SW480 (cell line): ENCODE data around the gene GPC5.

ENCODE experiments used
- DNase-seq: peaks from one replicate; pipeline ENCODE4 v3.0.0-alpha.2; 2016; ENCODE audit warnings: low spot score

The GPC5 gene

DNA sequence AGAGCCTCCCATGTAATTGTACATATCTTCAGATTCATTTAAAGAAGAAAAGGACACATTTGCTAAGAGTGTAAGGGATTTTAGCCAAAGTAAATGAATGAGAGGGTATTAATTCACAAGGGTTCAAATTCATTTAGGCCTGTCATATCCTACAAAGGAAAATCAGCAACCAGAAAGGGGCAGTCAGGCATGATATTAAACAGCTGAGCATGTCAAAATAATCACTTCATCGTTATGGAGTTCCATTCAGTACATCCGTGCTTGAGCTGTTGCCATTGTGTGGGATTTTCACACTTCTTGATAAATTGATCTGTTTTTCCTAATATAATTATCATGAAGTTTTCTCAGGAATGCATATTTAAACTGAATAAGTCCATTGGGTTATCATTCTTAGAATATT lies 567.1 kb downstream of the GPC5 start:
- DNase-seq, result no peak

GRCh38 chr13:91978571-91978970 lies 580.1 kb downstream of the GPC5 start:
- DNase-seq, result no peak

DNA sequence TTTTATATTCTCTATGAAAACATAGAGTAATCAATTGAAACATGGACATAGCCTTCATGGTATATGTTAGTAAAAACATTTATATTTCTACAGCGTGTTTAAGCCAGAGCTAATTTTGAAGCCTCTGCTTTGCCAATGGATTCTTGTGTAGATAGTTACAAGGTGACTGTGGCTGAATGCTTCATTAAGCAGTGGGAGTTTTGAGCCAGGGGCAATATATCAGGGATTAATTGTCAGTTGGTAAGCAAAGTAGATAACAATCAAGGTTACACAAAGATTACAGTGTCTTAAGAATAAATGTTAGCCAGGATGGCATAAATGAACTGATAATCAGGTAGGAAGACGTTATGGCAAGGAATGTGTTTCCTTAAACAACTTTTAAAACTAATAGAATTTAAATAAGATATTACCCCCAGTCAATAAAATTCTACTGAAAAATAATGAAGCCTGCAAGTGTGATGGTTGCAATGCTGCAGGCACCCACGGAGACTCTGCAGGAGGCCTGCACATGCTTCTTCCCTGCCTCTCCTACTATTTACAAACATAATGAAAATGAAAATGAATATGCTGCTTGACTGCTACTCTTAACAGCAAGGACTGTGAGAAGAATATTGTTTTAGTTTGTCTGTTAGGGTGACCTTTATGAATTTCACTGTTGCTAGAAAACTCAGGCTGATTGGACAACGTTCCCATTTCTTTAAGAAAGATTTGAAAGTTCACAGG lies 588.5 kb downstream of the GPC5 start:
- DNase-seq, result no peak

- DNase-seq, result no peak
These were observed 589.9 kb downstream of the GPC5 start for GRCh38 chr13:91988331-91988730.

DNA sequence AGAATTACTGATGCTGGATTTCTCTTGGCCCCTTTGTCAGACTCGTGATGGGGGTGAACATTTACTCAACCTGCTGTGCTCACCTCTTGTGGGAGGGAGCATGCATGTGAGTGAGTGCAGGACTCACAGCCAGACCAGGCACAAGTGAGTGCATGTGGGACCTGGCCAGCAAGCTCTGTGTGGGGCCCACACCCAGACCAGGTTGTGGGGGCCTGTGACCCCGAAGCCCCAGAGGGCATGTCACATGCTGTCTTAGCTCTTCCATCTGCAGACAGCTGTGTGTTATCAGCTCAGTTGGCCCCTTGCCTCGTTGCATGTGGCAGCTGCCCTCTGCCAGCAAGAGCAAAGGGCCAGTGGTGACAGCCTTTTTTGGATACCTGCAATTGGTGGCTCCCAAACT lies 614.4 kb downstream of the GPC5 start:
- no peak for DNase-seq

DNA sequence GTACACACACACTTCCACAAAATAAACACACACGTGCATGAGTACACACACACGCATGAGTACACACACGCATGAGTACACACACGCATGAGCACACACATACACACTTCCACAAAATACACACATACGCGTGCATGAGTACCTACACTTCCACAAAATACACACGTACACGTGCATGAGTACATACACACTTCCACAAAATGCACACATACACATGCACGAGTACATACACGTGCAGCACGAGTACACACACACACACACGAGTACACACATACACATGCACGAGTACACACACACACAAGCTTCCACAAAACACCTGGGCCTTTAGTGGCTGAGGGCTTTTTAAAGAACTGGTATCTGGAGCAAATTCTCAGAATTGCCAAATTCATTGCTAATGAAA lies 619.3 kb downstream of the GPC5 start:
- DNase-seq, result no peak

- no peak for DNase-seq
These were observed 630.3 kb downstream of the GPC5 start for GRCh38 chr13:92028695-92029094.

DNA sequence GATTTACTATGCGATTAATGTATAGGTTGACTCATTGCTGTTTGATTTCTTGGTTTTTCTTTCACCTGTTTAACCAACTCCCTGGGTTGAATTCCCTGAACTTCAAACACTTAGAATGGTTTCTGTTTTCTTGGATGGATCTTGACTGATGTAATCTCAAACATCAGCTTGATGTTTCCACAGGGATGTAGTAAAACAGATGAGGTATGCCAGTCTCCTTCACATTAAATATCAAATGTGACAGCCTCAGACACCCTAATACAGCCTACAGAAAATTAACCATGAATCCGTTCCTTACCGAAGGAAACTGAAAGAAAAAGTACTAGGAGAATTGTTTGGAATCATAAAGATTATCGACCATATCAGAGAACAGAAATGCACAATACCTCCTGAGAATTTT lies 631.2 kb downstream of the GPC5 start:
- no peak for DNase-seq

DNA sequence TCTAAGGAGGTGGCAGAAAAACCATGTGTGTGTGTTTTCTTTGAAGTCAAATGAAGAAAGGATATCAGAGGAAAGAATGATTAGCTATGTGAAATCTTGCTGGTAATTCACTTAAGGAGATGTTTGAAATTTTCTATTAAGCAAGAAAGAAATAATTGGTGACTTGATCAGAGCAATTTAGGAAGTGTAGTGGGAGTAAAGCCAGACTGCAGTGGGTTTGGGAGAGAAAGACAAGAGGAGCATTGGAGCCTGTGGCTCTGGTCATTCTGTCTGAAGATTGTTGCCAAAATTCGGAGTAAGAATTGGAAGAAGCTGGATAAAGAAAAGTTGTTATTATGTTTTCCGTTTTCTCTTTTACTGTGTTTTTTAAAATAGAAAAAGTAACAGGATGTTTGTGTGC lies 640.5 kb downstream of the GPC5 start:
- no peak for DNase-seq

GRCh38 chr13:92042522-92042921 lies 644.1 kb downstream of the GPC5 start:
- DNase-seq, result no peak

DNA sequence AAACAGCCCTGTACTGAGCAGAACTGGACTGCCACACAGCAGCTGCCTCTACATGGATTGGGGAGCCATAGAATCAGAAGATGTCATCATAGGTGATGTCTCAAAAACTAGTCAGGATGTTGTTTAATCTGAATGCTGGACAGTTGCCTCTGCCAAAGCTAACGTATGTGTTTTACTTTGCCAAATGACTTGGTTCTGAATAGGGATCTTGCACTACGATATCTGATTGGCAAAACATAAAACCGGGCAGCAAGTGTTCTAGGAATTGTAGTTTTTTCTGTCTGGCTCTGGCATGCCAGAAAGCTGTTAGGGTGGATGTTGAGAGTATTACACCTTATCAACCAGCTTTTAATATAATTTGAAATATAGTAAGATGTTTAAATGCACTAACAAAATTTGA lies 645.9 kb downstream of the GPC5 start:
- DNase-seq, result no peak

DNA sequence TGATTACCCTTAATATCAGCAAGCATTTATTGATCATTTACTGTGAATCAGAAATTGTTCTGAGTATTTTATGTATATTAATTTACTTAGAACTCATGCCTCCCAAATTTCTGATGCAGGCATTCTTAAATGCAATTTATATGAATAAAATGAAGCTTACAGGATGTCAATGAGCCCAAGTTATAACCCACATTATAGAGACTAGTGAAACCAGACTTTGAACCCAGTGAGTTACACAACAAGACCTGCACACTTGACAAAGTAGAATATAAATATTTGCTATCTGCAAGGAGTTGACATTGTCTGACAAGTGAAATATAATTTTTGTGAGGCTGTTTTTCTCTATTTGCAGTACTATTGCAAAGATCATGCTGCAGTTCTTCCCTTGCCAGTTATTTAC lies 656.0 kb downstream of the GPC5 start:
- no peak for DNase-seq

- DNase-seq, result peak; percentile 23
These were observed 676.2 kb downstream of the GPC5 start for GRCh38 chr13:92074658-92075057.

GRCh38 chr13:92097337-92097903 lies 699.0 kb downstream of the GPC5 start:
- no peak for DNase-seq

GRCh38 chr13:92101801-92102200 lies 703.4 kb downstream of the GPC5 start:
- DNase-seq, result no peak

DNA sequence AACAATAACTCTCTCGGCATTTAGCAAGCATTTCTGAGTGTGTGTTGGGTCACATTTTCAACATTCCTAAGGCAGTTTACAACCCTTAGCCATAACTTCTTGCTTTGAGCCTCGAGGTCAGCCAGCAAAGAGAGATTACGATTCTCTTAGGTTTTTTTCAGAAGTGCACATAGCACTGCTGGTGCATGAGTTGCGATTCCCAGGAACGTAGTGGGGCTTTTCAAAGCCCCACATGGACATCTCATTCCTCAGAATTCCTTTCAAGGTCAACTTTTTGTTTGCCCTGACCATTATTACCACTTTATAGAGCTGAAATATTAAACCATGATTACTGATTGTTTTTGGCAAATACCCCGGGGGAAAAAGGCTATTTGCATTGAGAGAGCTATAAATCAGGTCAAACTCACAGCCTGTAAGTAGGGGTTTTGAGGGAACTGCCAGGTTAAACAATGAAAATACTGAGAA lies 705.3 kb downstream of the GPC5 start:
- no peak for DNase-seq

DNA sequence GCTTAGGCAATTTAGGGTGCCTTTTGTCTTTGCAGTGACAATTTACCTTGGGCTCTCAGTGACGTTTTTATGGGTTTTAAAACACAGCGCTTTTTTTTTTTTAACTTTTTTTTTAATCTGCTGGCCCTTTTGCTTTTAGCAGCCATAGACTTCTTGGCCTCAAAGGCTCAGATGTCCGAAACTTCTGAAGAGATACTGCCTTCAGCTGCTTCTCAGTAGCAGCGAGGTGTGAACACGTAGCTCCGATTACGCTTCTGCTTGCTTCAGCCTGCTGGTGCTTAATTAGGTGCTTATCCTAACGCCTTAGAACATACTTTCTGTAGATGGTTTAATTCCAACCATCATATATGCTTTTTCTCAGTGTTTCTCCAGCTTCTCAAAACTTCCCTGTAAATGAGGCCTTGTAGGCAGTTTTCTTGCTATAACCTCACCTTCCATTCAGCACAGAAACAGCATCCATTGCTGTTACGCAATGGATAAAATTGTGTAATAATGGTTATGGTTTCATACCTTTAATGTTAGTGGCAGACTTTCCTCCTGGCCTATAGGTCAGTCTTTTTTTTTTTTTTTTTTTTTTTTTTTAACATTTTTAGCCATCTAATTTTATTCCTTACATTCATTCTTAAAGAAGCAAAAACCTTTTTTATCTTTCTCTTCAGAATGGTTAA lies 723.9 kb downstream of the GPC5 start:
- no peak for DNase-seq

DNA sequence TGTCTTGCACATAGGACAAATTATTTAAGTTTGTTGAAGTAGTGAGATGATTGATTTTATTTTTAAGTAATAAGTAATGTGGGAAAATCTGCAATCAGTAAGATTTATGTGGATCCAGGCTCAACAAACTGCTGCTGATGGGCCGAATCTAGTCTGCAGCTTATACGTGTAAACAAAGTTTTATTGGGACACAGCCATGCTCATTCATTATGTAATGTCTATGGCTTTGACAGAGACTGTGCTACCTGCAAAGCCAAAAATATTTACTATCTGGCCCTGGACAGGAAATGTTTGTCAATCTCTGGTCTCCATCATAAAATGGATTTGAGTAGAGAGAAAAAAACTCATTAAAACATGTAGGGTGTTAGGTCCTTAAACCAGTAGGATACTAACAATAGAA lies 728.0 kb downstream of the GPC5 start:
- DNase-seq, result no peak

DNA sequence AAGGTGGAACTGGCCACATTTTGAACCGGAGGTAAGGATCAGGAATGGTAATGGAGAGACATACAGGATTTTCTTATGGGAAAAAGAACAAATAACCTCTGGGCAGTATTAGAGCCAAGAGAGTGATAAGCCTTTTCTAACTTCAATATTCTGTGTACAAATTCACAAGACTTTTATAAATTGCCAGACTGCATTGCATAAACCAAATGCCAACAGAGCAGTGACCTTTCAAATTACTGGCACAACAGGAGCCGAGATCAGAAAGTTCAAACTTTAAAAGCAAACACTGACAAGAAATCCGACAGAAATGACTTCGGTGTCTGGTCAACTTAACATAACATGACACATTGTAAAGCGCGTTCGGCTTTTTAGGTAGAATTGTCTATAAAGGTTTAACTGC lies 737.1 kb downstream of the GPC5 start:
- DNase-seq, result no peak

DNA sequence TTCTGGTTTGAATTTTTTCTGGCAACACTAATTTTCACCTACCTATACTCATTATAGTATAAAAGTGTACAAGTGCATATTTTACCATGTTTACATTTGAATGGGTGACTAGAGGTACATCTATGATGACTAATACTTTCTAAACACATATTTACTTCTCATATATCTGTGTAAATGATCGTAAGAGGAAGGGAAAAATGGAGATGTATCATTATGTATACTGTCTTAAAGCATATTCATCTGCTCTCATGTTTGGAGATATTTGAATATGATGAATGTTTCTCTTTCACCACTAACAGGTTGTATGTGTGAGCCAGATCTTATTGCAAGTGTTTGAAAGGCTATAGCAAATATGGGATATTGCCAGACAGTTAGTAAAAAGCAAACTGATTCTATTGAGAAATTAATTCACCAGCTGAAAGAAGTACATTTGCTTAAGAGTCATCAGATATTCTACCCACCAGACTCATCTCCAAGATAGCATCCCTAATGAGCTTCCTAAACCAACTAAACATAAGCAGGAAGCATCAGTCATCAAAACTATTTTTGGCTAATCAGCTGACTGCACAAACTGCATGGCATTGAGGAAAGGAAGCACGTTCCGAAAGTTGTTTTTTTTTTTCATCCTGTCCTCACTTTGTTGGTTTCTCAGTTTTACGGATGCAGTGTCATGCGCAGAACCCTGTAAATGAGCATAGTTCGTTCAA lies 738.2 kb downstream of the GPC5 start:
- no peak for DNase-seq

DNA sequence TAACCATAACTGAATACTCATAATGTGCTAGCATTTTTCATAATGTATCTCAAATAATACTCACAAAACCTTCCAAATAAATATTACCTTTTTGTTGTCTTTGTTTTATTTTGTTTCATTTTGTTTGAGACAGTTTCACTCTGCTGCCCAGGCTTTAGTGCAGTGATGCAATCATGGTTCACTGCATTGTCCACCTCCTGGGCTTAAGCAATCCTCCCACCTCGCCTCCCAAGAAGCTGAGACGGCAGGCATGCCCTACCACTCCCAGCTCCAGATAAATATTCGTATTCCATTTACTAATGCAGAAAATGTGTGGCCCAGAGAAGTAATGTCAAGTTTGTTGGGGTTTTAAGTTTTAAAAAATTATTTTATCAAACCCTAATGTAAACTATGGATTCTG lies 739.1 kb downstream of the GPC5 start:
- DNase-seq, result no peak

DNA sequence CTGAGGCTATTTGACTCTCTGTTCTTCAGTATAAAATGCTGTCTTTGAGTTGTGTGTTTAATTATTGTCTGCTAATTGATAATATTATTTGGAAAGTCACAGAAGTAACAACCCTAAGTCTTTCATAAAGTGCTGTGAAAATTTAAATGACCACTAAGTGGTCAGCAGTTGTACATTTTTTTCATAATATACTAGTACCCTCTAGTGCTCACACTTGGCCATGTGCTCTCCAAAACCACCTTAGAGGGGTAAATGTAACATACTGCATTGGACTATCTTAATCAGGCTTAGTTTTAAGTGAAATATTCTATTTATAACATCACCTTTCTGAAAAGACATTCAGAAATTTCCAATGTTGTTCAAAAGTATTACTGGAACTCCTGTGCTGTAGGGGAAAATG lies 745.3 kb downstream of the GPC5 start:
- no peak for DNase-seq

- no peak for DNase-seq
These were observed 752.2 kb downstream of the GPC5 start for GRCh38 chr13:92150606-92151005.
